GM12878 (cell line): ENCODE data around the gene CLDN15. TPM values are rescaled to one million over a fixed set of nuclear protein-coding genes. Genes with fewer than 3 reads are reported as not detected.
"Not testable (repeated sequence)": the region's sequence is repeated elsewhere in the genome, so short reads cannot be mapped to it uniquely, and the experiment has no call there.

Source experiments
- ATAC-seq: fragments of 200-7000 bp; cut with Tn5 transposase; 3 replicates; pipeline ENCODE4 v1.9.1; 2020; ENCODE audit warnings: mild to moderate bottlenecking, moderate library complexity
- BruUV-seq: library from RNA; stranded (reverse); fragments of 400-500 nt; replicated peaks from 2 replicates; lab custom pipeline; 2021; lab: Mats Ljungman, UMichigan
- CTCF ChIA-PET: fragments of 300-600 bp; sonication (Branson Sonifier 250); formaldehyde crosslinking; extraction: SDS; loops from one replicate; lab custom pipeline; 2021; ENCODE audit warnings: inconsistent platforms; lab: Yijun Ruan, JAX
- POLR2A ChIA-PET: fragments of 350-600 bp; formaldehyde crosslinking; extraction: SDS; loops from one replicate; lab custom pipeline; 2021; ENCODE audit warnings: inconsistent platforms; lab: Charles Lee
- RAD21 ChIA-PET: fragments of 300-600 bp; sonication (Branson Sonifier 250); formaldehyde crosslinking; loops from one replicate; lab custom pipeline; 2023; ENCODE audit warnings: antibody characterized with exemption; ENCODE audit not compliant: unreplicated experiment; lab: Charles Lee
- SMC1A ChIA-PET: fragments of 300-600 bp; sonication (Branson Sonifier 250); formaldehyde crosslinking; loops from one replicate; lab custom pipeline; 2023; ENCODE audit not compliant: unreplicated experiment, uncharacterized antibody; lab: Charles Lee
- DNase-seq: peaks from one replicate; pipeline ENCODE4 v3.0.0-alpha.2; 2011; ENCODE audit warnings: low read depth, low spot score
- FAIRE-seq: peaks from 3 replicates; lab custom pipeline; 2011; peaks lifted over from hg19 to GRCh38; lab: Jason Lieb, UNC
- H2AFZ ChIP-seq: 2 replicates; pipeline ENCODE4 v1.6.0; 2011; ENCODE audit warnings: low read depth, low read length, control low read depth; ENCODE audit not compliant: control insufficient read depth
- H3K27ac ChIP-seq: 2 replicates; pipeline ENCODE4 v1.5.1; 2011; ENCODE audit warnings: control low read depth; ENCODE audit not compliant: control insufficient read depth, insufficient read depth
- H3K27me3 ChIP-seq, 2 experiments: replicated peaks in 1 of 2; 2 replicates each; pipeline versions ENCODE4 v1.6.0 to v1.6.1; 2011; ENCODE audit warnings: low read length in 1 of 2; ENCODE audit not compliant: control insufficient read depth in 2 of 2, insufficient read depth in 2 of 2
- H3K36me3 ChIP-seq, 2 experiments: 2 replicates each; pipeline ENCODE4 v1.5.1; 2011; ENCODE audit warnings: low read length in 1 of 2; ENCODE audit not compliant: control insufficient read depth in 2 of 2, insufficient read depth in 2 of 2
- H3K4me1 ChIP-seq: 2 replicates; pipeline ENCODE4 v1.6.1; 2011; ENCODE audit warnings: mild to moderate bottlenecking, low read length, moderate library complexity, mixed read lengths; ENCODE audit not compliant: control insufficient read depth, insufficient read depth
- H3K4me2 ChIP-seq: 2 replicates; pipeline ENCODE4 v1.6.0; 2011; ENCODE audit warnings: control low read depth; ENCODE audit not compliant: control insufficient read depth, insufficient read depth
- H3K4me3 ChIP-seq: fragments of 200-600 bp; sonication (generic); 2 replicates; pipeline ENCODE4 v1.5.1; 2016
- H3K79me2 ChIP-seq: 2 replicates; pipeline ENCODE4 v1.6.0; 2011; ENCODE audit warnings: low read length; ENCODE audit not compliant: control insufficient read depth, insufficient read depth
- H3K9ac ChIP-seq: 2 replicates; pipeline ENCODE4 v1.8.0; 2011; ENCODE audit warnings: low read length, control low read depth, mixed read lengths; ENCODE audit not compliant: control insufficient read depth, insufficient read depth
- H3K9me3 ChIP-seq: replicated peaks from 3 replicates; pipeline ENCODE4 v1.5.1; 2011; ENCODE audit warnings: mild to moderate bottlenecking, low read length; ENCODE audit not compliant: control insufficient read depth, insufficient read depth
- H4K20me1 ChIP-seq: 2 replicates; pipeline ENCODE4 v1.6.0; 2011; ENCODE audit not compliant: control insufficient read depth, insufficient read depth
- CBX3 ChIP-seq: fragments of 200-600 bp; sonication (generic); IDR thresholded peaks from 2 replicates; pipeline ENCODE4 v1.6.1; 2016; ENCODE audit warnings: low read depth, borderline replicate concordance
- EGR1 ChIP-seq, 2 experiments: IDR thresholded peaks; 1 replicate in 1 of 2; 2 replicates in 1 of 2; pipeline ENCODE4 v1.6.1; 2011 to 2012; ENCODE audit warnings: low read depth in 2 of 2, low read length in 2 of 2, borderline replicate concordance in 1 of 2, mild to moderate bottlenecking in 1 of 2, moderate library complexity in 1 of 2
- FOXM1 ChIP-seq: IDR thresholded peaks from 2 replicates; pipeline ENCODE4 v1.6.1; 2012; ENCODE audit warnings: low read depth, mild to moderate bottlenecking, inconsistent platforms, low read length, moderate library complexity
- HDAC6 ChIP-seq: fragments of 200-600 bp; sonication (generic); IDR thresholded peaks from one replicate; pipeline ENCODE4 v1.8.0; 2017; ENCODE audit warnings: antibody characterized with exemption; ENCODE audit not compliant: unreplicated experiment
- MEF2B ChIP-seq: fragments of 450-650 bp; IDR thresholded peaks from 2 replicates; pipeline ENCODE4 v1.6.1; 2018; ENCODE audit warnings: mild to moderate bottlenecking, moderate library complexity; ENCODE audit not compliant: partially characterized antibody, poor library complexity, severe bottlenecking
- MTA3 ChIP-seq: IDR thresholded peaks from 2 replicates; pipeline ENCODE4 v1.6.1; 2012; ENCODE audit warnings: low read length, inconsistent platforms, borderline replicate concordance
- PAX5 ChIP-seq: IDR thresholded peaks from 2 replicates; pipeline ENCODE4 v1.6.1; 2011; ENCODE audit warnings: low read depth, low read length, borderline replicate concordance
- POLR2A ChIP-seq: IDR thresholded peaks from 2 replicates; pipeline ENCODE4 v1.6.1; 2011; ENCODE audit warnings: low read depth, mild to moderate bottlenecking, low read length
- REST ChIP-seq: IDR thresholded peaks from 2 replicates; pipeline ENCODE4 v1.6.1; 2012; ENCODE audit warnings: mild to moderate bottlenecking, low read depth, low read length
- RFX5 ChIP-seq: IDR thresholded peaks from 2 replicates; pipeline ENCODE4 v1.6.1; 2011; ENCODE audit warnings: low read depth, low read length, improper control_type of control experiment
- WRNIP1 ChIP-seq: IDR thresholded peaks from 2 replicates; pipeline ENCODE4 v1.6.1; 2011; ENCODE audit warnings: low read depth, low read length, improper control_type of control experiment, borderline replicate concordance
- YY1 ChIP-seq: IDR thresholded peaks from 2 replicates; pipeline ENCODE4 v1.6.1; 2011; ENCODE audit warnings: low read depth, mild to moderate bottlenecking, low read length
- WGBS: methylation state at CpG from one replicate; pipeline ENCODE4 v1.1.6; 2016; ENCODE audit warnings: low lambda C conversion rate; ENCODE audit not compliant: insufficient replicate concordance, insufficient coverage; ENCODE audit errors: missing lambda C conversion rate; 5-methylcytosine and 5-hydroxymethylcytosine counted together
- in situ Hi-C: fragments of 300-500 bp; cut with MboI; formaldehyde crosslinking; loops from 9 replicates; pipeline ENCODE4 v1.14.3; 2018; ENCODE audit warnings: mixed read lengths
- intact Hi-C: fragments of 100-400 bp; cut with micrococcal nuclease; formaldehyde crosslinking; loops from one replicate; pipeline ENCODE4 v1.14.2; 2022; ENCODE audit not compliant: unreplicated experiment
- polyA plus RNA-seq, 11 experiments: library from polyadenylated mRNA; depleted of rRNA in 4 of 11; unstranded in 6 of 11; stranded (reverse) in 5 of 11; fragments of >200 nt; fragmentation: Nextera tagmentation in 4 of 11; fragmentation: Illumina TruSeq in 1 of 11; extraction: Ambion mirVana in 4 of 11; extraction: Trizol in 1 of 11; gene quantifications; 1 replicate in 1 of 11; 2 replicates in 10 of 11; pipeline versions ENCODE4 v1.2.1 to v1.2.3, GENCODE V29; 2011 to 2016; ENCODE audit warnings: inconsistent platforms in 2 of 11, missing spikeins in 2 of 11, low read depth in 1 of 11
- total RNA-seq, 4 experiments: library from RNA; depleted of rRNA in 3 of 4; stranded (reverse); fragments of >200 nt in 3 of 4; fragmentation: Illumina TruSeq in 1 of 4; extraction: Trizol in 1 of 4; gene quantifications; 2 replicates each; pipeline versions ENCODE4 v1.2.1 to v1.2.3, GENCODE V29; 2013 to 2021

CLDN15 gene
- total and polyA plus RNA-seq, 10 of the 15 experiments (the other 5 are each of a cell fraction or from before 2014, with no cell fraction given), result 0.47 to 15.0 (median 6.6) TPM

- H3K79me2 ChIP-seq, H3K27ac ChIP-seq, POLR2A ChIA-PET, H3K4me2 ChIP-seq, H3K36me3 ChIP-seq, H3K4me1 ChIP-seq, intact Hi-C loops, H3K9ac ChIP-seq, H2AFZ ChIP-seq, in situ Hi-C loops, BruUV-seq, H3K4me3 ChIP-seq, H4K20me1 ChIP-seq, FAIRE-seq, DNase-seq, H3K27me3 ChIP-seq, H3K9me3 ChIP-seq: not testable (repeated sequence)
- peak in 1 of 2 experiments; percentile 63; a peak in 1 of 3 replicates for TF ChIP-seq EGR1 (IDR thresholded peaks at IDR 0.05; ENCODE audit: borderline replicate concordance in 1 of 2, low read depth in 2 of 2, low read length in 2 of 2)
- ATAC-seq, result peak; percentile 38; the same call in 2 of the 3 replicates
- ChIA-PET CTCF (interaction anchor here (0.8 to 1.8 kb wide), 3 partner anchors 19 to 29 kb away, joined by 3 to 5 read pairs (median 3); no protein-coding TSS in a partner anchor), RAD21 (interaction anchor here (1.0 kb wide), 1 partner anchor 10 kb away, joined by 3 read pairs; no protein-coding TSS in a partner anchor), SMC1A (interaction anchor here (2.0 kb wide), 1 partner anchor 20 kb away, joined by 5 read pairs; no protein-coding TSS in a partner anchor)
- WGBS, result 17% methylated on average over 4 of the region's 6 CpGs
These were observed 26.6 kb upstream of the CLDN15 start for GRCh38 chr7:101264102-101264706.

- BruUV-seq, result no TSS peak
- intact Hi-C loops, result no loop called here
- Histone ChIP-seq H3K27me3 (no peaks in the 10 kb centered on the region; a peak in 1 of 4 replicates), H3K9ac (no peak overlapping the region), H2AFZ (no peak overlapping the region), H3K36me3 (no peaks in the 10 kb centered on the region), H3K4me3 (no peak overlapping the region), H3K79me2 (no peaks in the 10 kb centered on the region), H3K27ac (no peak overlapping the region), H3K4me2 (no peak overlapping the region), H3K4me1 (no peaks in the 10 kb centered on the region), H4K20me1 (no peaks in the 10 kb centered on the region), H3K9me3 (no peaks in the 10 kb centered on the region)
- in situ Hi-C loops, result no loop called here
- ChIA-PET POLR2A (interaction anchor here (0.7 kb wide), 2 partner anchors 16 to 285 kb away, joined by 3 to 6 read pairs; no protein-coding TSS in a partner anchor), CTCF (interaction anchor here (1.0 to 1.3 kb wide), 3 partner anchors 14 to 32 kb away, joined by 4 to 6 read pairs (median 6); no protein-coding TSS in a partner anchor), RAD21 (interaction anchor here (1.9 kb wide), 1 partner anchor 114 kb away, joined by 4 read pairs; no protein-coding TSS in a partner anchor), SMC1A (interaction anchor here (1.8 kb wide), 1 partner anchor 66 kb away, joined by 3 read pairs; no protein-coding TSS in a partner anchor)
- FAIRE-seq, result no peak
- no peak for DNase-seq
- WGBS, result 63% methylated on average over 7 of the region's 7 CpGs
- no peak for ATAC-seq
- TF ChIP-seq MEF2B, result no peak
- no peak for TF ChIP-seq FOXM1
- no peak for TF ChIP-seq PAX5
- TF ChIP-seq CBX3, result no peak
- TF ChIP-seq YY1, result no peak
- TF ChIP-seq MTA3, result no peak
- no peak for TF ChIP-seq RFX5
- no peak for TF ChIP-seq REST
- no peak for TF ChIP-seq WRNIP1
- no peak for TF ChIP-seq HDAC6
- no peak for TF ChIP-seq POLR2A
These were observed 20.7 kb upstream of the CLDN15 start for GRCh38 chr7:101258243-101258731.
